Right hindlimb (tissue), 1 donor: ENCODE data around the gene DENND1B.
"Not testable (repeated sequence)": the region's sequence is repeated elsewhere in the genome, so short reads cannot be mapped to it uniquely, and the experiment has no call there.

Source experiments
- DNase-seq: peaks from one replicate; pipeline ENCODE4 v3.0.0-alpha.2; 2018

DENND1B gene

DNA sequence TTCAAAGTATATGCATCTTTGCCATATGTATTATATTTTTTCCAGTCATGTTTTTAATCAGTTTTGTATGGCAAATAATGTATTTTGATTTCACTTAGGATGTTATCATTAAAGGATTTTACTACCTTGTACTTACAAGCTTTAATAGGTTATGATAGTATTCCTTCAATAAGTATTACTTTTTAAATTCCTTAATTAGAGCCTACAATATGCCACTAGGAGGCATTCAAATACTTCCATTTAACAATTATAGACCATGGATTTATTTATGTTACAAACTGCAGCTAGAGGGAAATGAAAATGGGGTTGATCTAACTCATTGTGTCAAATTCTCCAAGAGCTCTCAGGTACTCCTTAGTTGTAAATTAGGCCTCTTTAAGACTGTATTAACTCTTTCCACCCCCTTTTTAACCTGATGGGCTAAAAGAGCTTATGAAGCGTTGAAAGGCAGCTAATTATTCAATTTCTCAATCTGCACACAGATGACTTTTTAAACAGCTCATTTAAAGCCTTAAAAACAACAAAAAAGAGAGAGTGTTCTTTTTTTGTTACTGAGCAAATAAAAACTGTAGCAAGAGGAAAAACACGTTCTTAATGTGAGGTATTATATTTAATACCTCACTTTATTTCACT is 156.2 kb downstream of the DENND1B start:
- DNase-seq, result no peak

DNA sequence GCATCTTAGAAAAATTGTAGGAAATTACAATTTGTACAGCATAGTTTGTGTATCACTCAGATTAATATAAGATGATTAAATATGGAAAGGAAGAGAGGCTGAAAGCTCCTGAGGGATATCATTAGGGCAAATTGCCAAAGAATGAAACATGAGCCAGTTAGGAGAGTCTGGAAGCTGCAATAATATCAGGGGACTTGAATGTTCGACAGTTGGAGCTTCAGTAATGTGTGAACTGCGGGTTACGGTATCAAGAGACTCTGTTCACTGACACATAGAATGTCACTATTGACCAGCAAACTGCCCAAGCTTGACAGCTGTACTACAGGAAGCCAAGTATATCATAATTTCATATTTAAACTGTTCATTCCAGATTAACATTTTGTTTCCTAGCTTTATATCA is 157.2 kb downstream of the DENND1B start:
- DNase-seq, result no peak

DNA sequence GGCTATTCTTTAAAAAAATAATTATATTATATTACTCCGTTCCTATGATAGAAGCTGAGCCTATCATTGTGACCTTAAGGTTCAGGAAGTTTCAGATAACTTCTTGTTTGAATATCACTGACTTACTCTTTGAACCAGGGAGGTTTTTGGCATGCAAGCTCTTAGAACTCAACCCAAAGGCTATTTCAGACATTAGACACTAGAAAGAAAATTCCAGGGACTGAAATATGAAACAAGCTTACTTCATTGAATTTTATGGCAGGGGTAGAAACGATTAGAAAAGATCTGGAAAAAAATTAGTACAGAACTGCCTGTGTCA is 159.6 kb downstream of the DENND1B start:
- DNase-seq, result no peak

DNA sequence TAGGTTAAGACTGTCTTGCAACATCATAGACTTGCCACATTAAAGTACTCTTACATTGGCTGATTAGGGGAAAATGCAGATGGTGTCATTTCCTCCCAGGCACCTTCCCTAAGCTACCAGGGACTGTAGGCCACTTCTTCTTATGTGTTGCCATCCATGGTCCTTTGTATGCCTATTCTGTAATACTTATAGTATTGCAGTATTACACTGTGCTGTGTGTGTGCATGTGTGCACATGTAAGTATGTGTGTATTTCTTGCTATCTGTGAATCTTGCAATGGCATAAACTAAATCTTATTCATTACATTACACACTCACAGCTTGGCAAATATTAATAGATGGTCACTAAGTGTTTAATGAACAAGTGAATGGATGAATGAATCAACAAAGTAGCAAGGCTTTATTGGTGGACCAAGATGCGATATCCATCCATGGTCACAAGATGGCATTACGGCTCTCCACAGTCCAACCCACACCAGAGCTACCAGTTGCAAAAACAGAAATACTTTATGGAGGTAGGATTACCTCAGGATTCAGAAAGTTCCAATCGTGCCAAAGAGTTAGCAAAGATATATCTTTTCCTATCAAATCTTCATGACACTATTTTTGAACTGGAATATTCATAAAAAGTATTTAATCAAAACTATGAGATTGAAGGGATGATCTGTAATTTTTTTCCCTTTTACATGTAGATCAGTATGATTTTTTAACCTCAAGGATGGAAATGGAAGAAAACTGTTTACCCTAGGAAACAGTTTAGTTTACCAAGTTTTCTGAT is 160.2 kb downstream of the DENND1B start:
- DNase-seq, result no peak

DNA sequence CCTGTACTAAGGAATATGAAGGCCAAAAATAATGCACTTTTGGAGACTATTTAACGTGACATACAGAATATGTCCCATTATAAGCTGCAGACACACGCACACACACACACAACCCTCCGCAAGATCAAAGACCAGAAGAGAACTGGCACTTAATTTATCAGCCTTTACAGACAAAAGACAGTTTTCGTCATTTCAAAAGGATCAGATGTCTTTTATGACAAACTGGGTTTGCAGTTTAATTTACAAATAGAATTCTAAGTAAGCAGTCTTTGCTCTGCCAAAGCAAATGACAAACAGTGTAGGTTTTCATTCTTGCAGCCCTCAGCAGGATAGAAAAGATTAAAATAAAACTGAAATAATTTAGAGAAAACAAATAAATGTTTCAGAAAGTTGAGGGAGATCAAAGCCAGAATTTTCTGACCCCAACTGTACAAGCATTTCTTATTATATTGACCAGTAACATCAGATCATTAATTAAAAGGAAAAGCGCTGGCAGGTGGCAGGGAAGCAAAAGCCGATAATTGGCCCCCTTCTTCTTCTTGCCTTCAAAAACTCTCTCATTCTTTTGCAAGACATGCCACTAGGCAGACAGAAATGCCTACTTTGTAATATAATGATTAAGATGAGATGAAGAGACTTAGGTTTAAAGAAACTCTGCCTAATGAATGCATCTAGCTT is 169.0 kb downstream of the DENND1B start:
- no peak for DNase-seq

DNA sequence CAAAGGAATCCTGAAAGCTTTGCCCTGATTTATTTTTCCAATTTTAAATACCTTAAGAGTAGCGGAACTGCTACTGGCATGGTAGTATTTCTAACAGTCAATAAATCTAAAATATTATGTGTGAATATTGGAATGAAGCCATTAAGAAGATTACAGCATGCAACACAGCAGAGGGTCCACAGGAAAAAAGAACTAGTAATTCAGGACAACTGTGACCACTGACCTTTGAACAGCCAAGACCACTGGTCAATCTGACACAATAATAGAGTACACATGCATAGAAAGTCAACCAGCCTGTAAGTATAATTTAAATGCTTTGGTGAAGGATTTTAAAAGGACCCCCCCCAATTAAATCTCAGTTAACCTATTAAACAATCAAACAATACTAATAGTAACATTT is 171.0 kb downstream of the DENND1B start:
- DNase-seq, result no peak

DNA sequence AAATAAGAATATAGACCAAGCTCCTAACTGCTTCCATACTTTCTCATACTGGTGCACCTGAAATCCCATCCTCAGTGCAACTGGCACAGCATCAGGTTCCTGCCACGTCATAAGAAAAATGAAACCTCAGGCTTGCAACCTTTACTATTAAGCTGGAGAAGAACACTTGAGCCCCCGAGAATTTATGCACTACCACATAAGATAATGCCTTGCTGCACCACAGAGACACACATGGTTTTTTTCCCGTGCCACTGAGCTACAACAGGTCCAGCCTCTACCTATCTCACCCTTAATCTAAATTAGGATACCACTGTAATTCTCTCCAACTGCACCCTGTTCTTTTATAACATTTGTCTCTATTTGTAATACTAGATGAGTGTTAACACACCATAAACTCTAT is 174.5 kb downstream of the DENND1B start:
- DNase-seq, result no peak

DNA sequence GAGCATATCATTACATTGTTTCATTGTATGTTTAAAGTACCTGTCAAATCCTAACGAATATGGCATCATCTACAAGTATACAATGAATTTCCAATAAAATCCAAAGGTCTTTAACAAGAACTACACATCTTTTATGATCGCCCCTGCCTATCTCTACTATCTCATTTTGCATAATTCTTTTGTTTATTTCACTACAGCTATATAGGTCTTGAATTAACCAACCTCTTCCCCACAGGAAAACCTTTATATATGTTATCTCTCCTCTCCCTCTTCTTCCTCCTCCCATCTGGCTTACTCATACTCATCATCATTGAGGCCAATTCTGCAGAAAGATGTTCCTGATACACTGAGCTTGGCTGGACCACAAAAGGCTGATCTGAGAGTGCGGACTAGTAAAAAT is 175.5 kb downstream of the DENND1B start:
- no peak for DNase-seq

DNA sequence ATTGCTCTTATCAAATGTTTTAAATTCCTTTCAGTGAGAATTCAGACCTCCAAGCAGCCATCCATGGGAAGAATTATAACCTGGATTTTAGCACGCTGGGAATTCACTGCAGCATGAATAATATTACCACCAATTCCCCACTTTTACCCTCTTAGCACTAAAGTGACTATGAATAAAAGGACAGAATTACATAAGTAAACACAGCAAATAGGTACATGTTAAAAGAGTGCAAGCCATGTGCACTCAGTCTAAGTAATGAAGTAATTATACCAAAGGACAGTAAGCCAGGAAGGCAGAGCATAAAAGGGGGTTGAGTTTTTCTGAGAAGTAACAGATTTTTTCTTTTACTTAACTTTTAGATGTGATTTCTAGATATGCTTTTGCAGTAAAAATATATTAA is 176.3 kb downstream of the DENND1B start:
- no peak for DNase-seq

DNA sequence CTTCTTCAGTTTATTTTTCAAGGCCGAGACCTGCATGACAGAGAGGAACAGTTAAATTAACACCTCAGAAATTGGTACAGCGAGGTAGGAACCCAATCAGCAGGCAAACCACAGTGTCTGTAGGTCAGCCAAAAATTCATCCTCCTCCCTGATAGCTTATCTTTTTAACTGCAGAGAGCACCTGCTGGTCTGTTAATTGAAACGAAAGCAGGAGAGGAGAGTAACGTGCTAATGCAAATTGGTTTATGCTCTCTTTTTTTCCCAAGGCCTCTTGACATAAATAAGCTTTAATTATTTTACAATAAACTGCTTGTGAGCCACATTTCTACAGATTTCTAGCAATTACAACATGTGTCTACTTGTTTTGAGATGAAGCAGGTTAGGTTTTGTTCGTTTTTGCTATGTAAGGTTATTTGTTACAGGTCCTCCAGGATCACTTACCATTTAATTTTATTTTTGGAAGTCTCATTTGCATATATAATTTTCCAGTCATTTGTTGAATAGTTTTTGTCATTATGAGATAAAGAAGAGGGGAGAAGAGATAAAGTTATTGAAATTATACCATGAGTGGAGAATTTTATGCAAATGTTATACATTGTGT is 179.9 kb downstream of the DENND1B start:
- no peak for DNase-seq

DNA sequence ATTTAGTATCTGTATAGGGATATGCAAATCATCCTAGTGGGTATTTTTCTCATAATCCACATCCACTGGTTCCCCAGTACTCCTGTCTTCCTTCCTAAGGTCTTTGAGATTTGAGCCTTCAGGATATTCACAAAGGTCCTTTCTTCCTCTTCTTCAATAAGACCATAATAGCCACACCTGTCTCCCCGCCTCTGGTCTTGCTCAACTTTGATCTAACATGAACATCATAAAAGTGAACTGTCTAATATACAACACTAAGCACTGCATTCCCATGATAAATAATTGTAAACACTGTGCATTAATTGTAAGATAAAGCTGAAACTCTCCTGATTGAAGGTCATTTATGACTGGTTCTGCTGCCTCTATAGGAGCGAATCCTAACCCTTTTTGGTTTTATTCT is 184.6 kb downstream of the DENND1B start:
- no peak for DNase-seq

DNA sequence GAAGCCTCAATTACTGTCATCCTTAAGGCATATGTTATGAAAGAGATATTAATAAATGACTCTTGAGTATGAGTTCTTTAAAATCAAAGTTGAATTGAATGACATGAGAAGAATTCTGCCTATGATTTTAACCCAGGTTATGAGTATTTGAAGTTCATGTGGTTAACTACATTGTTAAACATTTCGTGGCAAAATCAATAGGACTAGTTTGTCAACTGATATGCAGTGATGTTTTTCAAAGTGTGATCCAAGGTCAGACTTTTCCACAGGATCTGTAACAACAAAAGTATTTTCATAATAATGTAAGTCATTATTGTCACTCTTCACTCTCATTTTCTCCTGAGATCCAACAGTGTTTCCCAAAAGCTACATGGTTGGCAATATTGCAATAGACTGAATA is 189.5 kb downstream of the DENND1B start:
- DNase-seq, result no peak

DNA sequence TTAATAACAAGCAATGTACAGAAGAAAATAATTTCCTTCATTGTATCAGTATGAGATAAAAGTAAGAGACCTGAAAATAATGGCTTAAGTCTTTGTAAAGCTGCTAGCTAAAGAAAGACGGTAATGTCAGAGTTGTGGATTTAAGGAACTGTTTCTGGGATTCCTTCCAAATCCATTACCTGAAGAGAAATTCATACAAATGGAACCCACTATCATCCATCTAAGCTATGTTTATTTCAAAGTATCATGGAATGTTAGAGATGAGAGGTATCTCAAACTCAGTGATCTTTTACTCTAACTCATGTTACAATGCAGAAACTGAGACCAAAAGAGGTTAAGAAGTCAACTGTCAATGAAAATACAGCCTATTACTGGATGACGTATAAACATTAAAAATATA is 197.7 kb downstream of the DENND1B start:
- no peak for DNase-seq

DNA sequence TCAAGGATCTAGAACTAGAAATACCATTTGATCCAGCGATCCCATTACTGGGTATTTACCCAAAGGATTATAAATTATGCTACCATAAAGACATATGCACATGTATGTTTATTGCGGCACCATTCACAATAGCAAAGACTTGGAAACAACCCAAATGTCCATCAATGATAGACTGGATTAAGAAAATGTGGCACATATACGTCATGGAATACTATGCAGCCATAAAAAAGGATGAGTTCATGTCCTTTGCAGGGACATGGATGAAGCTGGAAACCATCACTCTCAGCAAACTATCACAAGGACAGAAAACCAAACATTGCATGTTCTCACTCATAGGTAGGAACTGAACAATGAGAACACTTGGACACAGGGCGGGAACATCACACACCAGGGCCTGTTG is 199.7 kb downstream of the DENND1B start:
- DNase-seq, result not testable (repeated sequence)

DNA sequence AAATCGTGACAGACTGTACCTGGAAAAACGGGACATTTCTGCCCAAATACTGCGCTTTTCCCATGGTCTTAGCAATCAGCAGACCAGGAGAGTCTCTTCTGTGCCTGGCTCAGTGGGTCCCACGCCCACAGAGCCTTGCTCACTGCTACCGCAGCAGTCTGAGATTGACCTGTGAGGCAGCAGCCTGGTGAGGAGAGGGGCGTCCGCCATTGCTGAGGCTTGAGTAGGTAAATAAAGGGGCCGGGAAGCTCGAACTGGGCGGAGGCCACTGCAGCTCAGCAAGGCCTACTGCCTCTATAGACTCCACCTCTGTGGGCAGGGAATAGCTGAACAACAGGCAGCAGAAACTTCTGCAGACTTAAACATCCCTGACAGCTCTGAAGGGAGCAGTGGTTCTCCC is 203.1 kb downstream of the DENND1B start:
- DNase-seq, result no peak

DNA sequence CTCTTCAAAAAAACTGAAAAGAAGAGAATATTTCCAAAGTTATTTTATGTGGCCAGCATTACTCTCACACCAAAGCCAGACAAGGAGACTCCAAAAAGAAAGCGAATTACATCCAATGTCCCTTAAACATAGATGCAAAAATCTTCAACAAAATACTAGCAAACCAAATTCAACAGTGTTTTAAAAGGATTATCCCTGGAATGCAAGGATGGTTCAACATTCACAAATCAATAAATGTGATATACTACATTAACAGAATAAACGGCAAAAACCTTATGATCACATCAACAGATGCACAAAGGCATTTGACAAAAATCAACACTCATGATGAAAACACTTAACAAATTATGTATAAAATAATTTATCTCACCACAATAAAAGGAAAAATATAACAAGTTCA is 207.8 kb downstream of the DENND1B start:
- no peak for DNase-seq

DNA sequence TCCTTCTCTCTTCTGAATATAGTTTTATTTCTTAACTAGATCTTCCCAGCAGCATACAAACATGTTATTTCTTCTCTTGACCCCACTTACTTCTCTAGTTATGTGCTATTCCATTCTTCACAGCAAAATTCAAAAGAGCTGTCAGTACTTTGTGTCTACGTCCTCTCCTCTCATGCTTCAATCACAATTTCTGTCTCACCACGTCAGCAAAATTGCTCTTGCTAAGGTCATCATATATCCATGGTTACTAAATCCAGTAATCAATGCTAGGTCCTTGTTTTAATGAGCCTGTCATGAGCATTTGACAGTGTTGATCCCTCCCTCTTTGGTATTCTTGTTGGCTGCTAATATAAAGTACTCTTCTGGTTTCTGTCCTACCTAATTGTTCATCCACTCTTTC is 214.2 kb downstream of the DENND1B start:
- DNase-seq, result no peak

DNA sequence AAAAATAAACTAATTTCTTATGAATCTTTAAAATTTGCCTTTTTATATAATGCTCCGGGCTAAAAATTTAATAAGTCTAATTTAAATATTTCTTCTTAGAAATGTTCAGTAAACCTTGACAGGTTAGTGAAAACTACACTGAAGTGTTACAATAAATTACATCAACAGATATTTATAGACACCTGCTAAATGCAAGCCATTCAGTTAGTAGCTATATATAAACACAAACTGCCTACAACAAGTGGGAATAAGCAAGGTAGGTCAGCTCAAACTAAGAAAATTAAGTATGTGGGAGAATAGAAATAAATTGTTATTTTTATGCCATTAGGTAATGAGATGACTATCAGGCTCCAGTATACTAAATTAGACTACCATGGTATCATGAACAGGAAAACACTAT is 215.6 kb downstream of the DENND1B start:
- DNase-seq, result no peak

DNA sequence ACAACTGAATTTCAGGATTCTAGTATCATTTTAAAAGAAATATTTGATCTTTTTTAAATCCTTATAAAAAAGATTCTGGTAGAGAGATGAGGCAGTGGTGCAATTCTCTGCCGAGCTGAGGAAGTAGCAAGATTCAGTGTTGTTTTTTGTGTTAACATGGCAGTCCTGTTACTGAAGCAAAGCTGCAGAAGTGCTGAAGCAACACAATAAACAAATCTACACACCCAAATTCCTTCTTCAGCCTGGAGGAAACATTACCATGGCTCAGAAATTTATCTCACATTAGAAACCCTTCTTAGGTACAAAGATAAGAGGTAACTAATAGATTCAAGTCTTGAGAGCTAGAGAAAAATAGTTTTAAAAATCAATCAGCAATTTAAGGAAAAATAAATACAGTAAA is 216.0 kb downstream of the DENND1B start:
- no peak for DNase-seq

DNA sequence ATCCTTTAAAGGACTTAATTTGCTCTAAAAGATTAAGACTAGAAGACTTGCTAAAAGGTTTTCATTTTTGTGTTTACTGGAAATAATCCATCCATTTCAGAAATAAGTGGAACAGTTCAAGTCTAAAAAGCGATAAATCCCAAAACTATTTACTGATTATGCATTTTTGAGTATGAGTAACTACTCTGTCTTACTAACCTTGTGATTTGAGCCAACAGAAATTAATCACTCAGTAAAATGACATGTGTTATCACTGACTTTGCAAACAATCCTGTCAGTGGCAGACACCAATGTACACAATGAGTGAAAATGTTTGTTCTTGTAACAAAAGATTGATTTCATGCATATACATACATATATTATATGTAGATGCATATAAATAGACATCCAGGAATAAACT is 218.0 kb downstream of the DENND1B start:
- DNase-seq, result no peak

DNA sequence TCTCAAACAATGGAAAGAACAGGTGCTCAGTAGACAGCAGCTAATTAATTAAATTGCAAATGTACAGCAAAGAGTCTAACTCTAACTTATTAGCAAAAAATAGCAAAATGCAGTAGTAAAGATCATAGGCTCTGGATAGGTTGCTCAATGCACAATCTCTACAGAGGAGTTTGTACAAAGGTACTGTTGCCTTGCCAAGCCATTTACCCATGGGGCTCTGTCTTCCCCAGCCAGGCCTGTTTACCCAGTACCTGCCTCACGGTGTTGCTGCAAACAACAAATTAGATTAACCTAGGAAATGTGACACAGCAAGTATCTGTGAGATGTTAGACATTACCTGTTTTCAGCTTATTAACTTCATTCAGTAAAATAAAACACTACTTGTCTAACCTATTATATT is 222.0 kb downstream of the DENND1B start:
- DNase-seq, result no peak

DNA sequence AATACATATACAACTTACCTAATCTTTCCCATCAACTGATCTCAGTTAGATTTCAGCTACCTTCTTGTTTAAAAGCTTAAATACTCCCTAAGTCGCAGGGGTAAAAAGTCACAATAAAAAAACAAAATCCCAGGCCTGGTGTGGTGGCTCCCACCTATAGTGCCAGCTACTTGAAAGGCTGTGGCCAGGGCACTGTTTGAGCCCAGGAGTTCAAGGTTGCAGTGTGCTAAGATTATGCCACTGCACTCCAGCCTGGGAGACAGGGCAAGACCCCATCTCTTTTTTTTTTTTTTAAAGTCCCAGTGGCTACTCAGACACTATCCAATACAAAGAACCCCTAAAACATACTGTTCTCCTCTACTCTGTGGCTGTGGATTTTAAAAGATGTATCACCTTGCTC is 228.3 kb downstream of the DENND1B start:
- DNase-seq, result no peak

DNA sequence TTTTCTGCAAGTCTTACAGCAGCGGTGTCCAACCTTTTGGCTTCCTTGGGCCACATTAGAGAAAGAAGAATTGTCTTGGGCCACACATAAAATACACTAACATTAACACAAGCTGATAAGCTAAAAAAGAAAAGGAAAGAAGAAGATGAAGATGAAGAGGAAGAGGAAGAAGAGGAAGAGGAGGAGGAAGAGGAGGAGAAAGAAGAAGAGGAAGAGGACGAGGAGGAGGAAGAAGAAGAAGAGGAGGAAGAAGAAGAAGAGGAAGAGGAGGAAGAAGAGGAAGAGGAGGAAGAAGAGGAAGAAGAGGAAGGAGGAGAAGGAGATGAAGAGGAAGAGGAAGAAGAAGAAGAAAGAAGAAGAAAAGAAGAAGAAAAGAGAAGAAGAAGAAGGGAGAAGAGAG is 230.7 kb downstream of the DENND1B start:
- no peak for DNase-seq

DNA sequence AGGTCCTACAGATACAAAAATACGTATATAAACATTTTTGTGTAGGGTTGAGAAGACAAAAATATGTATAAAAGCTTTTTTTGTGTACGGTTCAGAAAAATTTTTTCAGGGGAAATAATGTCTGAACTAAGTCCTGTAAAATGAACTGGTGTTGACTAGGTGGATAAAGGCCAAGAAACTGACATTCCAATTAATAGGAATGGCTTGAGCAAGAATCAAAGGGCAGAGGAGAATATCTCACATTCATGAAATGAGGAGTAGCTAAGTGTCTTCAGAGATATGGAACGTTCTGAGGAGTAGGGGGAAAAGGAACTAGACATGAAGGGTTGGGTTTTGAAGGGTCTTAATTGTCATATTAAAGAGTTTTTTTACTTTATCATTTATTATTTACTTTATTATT is 231.2 kb downstream of the DENND1B start:
- DNase-seq, result no peak
